ENCODE measurements around the gene KLK12. TPM values are rescaled to one million over a fixed set of nuclear protein-coding genes. Genes with fewer than 3 reads are reported as not detected.

The KLK12 gene
- total RNA-seq, 1 experiment from 2014 or later: not detected

DNA sequence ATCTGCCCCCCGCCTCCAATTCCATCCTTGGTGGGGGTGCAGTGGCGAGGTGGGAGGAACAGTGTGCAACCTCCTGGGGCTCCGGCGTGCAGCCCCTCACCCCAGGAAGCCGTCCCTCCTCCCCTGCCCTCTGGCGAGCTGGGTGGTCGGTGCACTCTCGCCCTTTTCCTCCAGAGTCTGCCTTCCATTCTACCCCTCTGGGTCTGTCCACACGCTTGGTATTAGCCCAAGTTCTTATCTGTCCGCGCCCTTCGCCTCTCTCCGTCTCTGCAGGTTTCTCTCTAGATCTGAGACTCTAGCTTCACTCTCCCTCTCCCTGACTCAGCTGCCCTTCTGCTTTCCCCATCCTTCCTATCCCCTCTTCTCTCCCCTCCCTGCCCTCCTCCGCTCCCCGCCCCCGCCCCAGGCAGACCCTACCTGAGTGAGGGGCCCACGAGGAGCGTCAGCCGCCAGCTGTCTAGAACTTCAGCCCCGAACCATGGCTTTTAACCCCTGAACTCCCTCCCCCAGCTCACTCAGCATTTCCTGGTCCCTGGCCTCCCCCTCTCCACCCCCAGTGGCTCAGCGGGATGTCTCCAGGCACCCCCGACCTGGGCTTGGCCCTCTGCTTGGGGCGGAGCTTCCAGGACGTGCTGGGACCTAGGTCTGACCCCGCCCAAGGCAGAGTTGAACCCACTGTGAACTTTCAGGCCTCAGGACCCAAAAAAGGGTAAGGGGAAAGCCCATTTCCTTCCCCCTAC lies 30.6 kb upstream of the KLK12 start:
- Histone ChIP-seq H3K9me2 (replicated peaks; ENCODE audit: low read length) (no peaks in the 10 kb centered on the region), H3K4me3 (ENCODE audit: low read length) (no peak overlapping the region), H3K4me2 (ENCODE audit: low read length) (no peak overlapping the region), H3K27me3 (ENCODE audit: low read length) (0 out of 2 replicates have a peak, but pooled peaks cover 3% of the 10 kb centered on the region), H3K79me2 (ENCODE audit: low read length) (no peaks in the 10 kb centered on the region), H3K4me1 (ENCODE audit: insufficient read depth, low read length) (peaks cover 9% of the 10 kb centered on the region), H3K9me3 (ENCODE audit: low read length) (no peaks in the 10 kb centered on the region), H4K20me1 (ENCODE audit: low read length) (no peaks in the 10 kb centered on the region), H3F3A (ENCODE audit: low read length, unreplicated experiment) (no peaks in the 10 kb centered on the region), H2AFZ (ENCODE audit: low read length) (no peak overlapping the region), H3K27ac (ENCODE audit: low read length) (no peak overlapping the region), H3K36me3 (ENCODE audit: low read depth, low read length) (no peaks in the 10 kb centered on the region), H3K9ac (ENCODE audit: low read length) (no peak overlapping the region)
- TF ChIP-seq, protein P1, sequence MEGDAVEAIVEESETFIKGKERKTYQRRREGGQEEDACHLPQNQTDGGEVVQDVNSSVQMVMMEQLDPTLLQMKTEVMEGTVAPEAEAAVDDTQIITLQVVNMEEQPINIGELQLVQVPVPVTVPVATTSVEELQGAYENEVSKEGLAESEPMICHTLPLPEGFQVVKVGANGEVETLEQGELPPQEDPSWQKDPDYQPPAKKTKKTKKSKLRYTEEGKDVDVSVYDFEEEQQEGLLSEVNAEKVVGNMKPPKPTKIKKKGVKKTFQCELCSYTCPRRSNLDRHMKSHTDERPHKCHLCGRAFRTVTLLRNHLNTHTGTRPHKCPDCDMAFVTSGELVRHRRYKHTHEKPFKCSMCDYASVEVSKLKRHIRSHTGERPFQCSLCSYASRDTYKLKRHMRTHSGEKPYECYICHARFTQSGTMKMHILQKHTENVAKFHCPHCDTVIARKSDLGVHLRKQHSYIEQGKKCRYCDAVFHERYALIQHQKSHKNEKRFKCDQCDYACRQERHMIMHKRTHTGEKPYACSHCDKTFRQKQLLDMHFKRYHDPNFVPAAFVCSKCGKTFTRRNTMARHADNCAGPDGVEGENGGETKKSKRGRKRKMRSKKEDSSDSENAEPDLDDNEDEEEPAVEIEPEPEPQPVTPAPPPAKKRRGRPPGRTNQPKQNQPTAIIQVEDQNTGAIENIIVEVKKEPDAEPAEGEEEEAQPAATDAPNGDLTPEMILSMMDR (conservative IDR thresholded peaks at IDR 0.05; ENCODE audit: low read depth, low read length): no peak
- TF ChIP-seq EZH2 (IDR thresholded peaks at IDR 0.05; ENCODE audit: low read length, unreplicated experiment): no peak
- TF ChIP-seq EZH2phosphoT487 (IDR thresholded peaks at IDR 0.05; ENCODE audit: borderline replicate concordance, low read length): no peak
- no TSS peak for BruUV-seq (replicated peaks)
- intact Hi-C loops (cut with micrococcal nuclease): no loop called here
- POLR2A ChIA-PET (ENCODE audit: unreplicated experiment): no interaction called here
- ATAC-seq (no peak), DNase-seq (no peak)
- CTCF ChIA-PET: no interaction called here

DNA sequence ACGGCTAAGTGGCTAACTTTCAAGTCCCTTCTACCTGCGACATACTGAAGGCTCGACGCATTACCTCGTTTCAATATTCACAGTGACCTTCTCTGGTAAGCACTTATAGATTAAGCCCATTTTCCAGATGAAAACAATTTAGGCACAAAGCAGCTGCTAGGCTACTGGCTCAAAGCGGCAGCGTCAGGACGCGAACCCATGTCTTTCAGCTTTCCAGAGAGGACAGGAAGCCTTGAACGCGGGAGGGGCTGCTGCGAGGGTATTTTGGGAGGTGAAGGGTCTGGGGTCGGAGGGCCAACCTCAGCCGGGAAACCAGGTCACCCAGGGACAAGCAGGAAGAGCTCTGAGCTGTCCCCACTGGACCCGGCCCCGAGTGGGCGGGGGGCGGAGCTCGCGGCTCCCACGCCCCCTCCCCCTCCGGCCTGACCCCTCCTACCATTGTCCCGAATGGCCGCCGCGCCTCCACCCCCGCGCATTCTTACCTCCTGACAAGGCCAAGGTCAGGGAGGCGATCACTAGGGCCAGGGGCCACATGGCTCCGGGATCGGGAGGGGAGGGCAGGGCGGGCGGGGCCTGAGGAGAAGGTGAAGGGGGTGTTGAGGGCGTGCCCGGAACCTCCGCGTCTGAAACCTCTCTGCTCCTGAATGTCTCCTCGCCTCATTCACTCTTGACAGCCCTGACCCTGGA lies 29.9 kb upstream of the KLK12 start, which contains the start of gene KLK13:
Gene KLK13, minus strand, starts transcription at position 559 of the 687 bp plus-strand sequence. Its CDS starts 25 bp downstream, at position 534.
- DNase-seq (no peak), ATAC-seq (no peak)
- H3K27me3 ChIP-seq (ENCODE audit: low read length): 0 out of 2 replicates have a peak, but pooled peaks cover 10% of the 10 kb centered on the region
- no peak within 1 kb of the TSS for H3K27ac ChIP-seq (ENCODE audit: low read length)
- H3K36me3 ChIP-seq (ENCODE audit: low read depth, low read length): no peaks in the 10 kb centered on the region
- CTCF ChIA-PET: no interaction called here
- no peaks in the 10 kb centered on the region for H4K20me1 ChIP-seq (ENCODE audit: low read length)
- H3K4me2 ChIP-seq (ENCODE audit: low read length): no peak within 1 kb of the TSS
- no peak within 1 kb of the TSS for H3K9ac ChIP-seq (ENCODE audit: low read length)
- H3K4me3 ChIP-seq (ENCODE audit: low read length): no peak within 1 kb of the TSS
- no TSS peak for BruUV-seq (replicated peaks)
- H3K4me1 ChIP-seq (ENCODE audit: insufficient read depth, low read length): peaks cover 2% of the 10 kb centered on the region
- H3K79me2 ChIP-seq (ENCODE audit: low read length): no peaks in the 10 kb centered on the region
- H3K9me3 ChIP-seq (ENCODE audit: low read length): no peaks in the 10 kb centered on the region
- no peaks in the 10 kb centered on the region for H3K9me2 ChIP-seq (replicated peaks; ENCODE audit: low read length)
- TF ChIP-seq, protein P1 (conservative IDR thresholded peaks at IDR 0.05; ENCODE audit: low read depth, low read length): no peak
- no peak for TF ChIP-seq EZH2 (IDR thresholded peaks at IDR 0.05; ENCODE audit: low read length, unreplicated experiment)
- TF ChIP-seq EZH2phosphoT487 (IDR thresholded peaks at IDR 0.05; ENCODE audit: borderline replicate concordance, low read length): no peak
- H2AFZ ChIP-seq (ENCODE audit: low read length): no peak within 1 kb of the TSS
- POLR2A ChIA-PET (ENCODE audit: unreplicated experiment): no interaction called here
- intact Hi-C loops (cut with micrococcal nuclease): no loop called here
- H3F3A ChIP-seq (ENCODE audit: low read length, unreplicated experiment): no peaks in the 10 kb centered on the region

DNA sequence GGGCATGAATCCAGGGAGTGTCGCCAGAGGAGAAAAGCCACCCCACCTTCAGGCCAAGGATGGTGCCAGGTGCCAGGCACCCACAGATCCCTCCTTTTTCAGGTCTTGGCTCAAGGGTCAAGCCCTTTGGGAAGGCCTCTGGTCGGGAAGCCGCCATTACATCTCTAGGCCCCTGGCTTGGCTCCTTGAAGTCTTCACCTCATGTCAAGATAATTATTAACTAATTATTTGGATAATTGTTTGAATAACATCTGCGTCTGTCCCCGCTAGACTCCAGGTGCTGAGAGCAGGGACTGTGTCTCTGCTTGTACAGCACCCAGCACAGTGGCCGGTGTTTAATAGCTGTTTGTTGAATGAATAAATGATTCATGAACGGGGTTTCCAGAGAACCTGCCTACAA lies 28.9 kb upstream of the KLK12 start:
- POLR2A ChIA-PET (ENCODE audit: unreplicated experiment): no interaction called here

More for the DNA sequence above, 28.9 kb upstream of the KLK12 start:
- intact Hi-C loops (cut with micrococcal nuclease): no loop called here
- Histone ChIP-seq H3K9me2 (replicated peaks; ENCODE audit: low read length) (no peaks in the 10 kb centered on the region), H3K4me3 (ENCODE audit: low read length) (no peak overlapping the region), H3K79me2 (ENCODE audit: low read length) (no peaks in the 10 kb centered on the region), H3K27me3 (ENCODE audit: low read length) (peaks cover 13% of the 10 kb centered on the region; the same call in 1 of the 2 replicates), H3F3A (ENCODE audit: low read length, unreplicated experiment) (no peaks in the 10 kb centered on the region), H3K4me1 (ENCODE audit: insufficient read depth, low read length) (no peaks in the 10 kb centered on the region), H3K36me3 (ENCODE audit: low read depth, low read length) (no peaks in the 10 kb centered on the region), H3K27ac (ENCODE audit: low read length) (no peak overlapping the region), H2AFZ (ENCODE audit: low read length) (no peak overlapping the region), H3K4me2 (ENCODE audit: low read length) (no peak overlapping the region), H3K9ac (ENCODE audit: low read length) (no peak overlapping the region), H4K20me1 (ENCODE audit: low read length) (no peaks in the 10 kb centered on the region), H3K9me3 (ENCODE audit: low read length) (no peaks in the 10 kb centered on the region)
- no peak for ATAC-seq
- TF ChIP-seq EZH2 (IDR thresholded peaks at IDR 0.05; ENCODE audit: low read length, unreplicated experiment) (no peak), EZH2phosphoT487 (IDR thresholded peaks at IDR 0.05; ENCODE audit: borderline replicate concordance, low read length) (no peak)
- TF ChIP-seq, protein P1 (conservative IDR thresholded peaks at IDR 0.05; ENCODE audit: low read depth, low read length): no peak
- no TSS peak for BruUV-seq (replicated peaks)
- no peak for DNase-seq
- CTCF ChIA-PET: no interaction called here
